ENCODE data around the gene SPON1.

Gene SPON1

GRCh38 chr11:14106303-14107049 is 144.0 kb downstream of the SPON1 start:
- no peak for DNase-seq (ENCODE audit: low read depth)
- H3K4me3 ChIP-seq (ENCODE audit: low read depth, low read length), result no peak overlapping the region
- no peak for TF ChIP-seq CTCF (IDR thresholded peaks at IDR 0.05; ENCODE audit: insufficient read depth, low read depth, low read length, missing control alignments)

GRCh38 chr11:14107050-14107430 is 144.5 kb downstream of the SPON1 start:
- no peak for DNase-seq (ENCODE audit: low read depth)
- no peak overlapping the region for H3K4me3 ChIP-seq (ENCODE audit: low read depth, low read length)
- TF ChIP-seq CTCF (IDR thresholded peaks at IDR 0.05; ENCODE audit: insufficient read depth, low read depth, low read length, missing control alignments), result no peak

DNA sequence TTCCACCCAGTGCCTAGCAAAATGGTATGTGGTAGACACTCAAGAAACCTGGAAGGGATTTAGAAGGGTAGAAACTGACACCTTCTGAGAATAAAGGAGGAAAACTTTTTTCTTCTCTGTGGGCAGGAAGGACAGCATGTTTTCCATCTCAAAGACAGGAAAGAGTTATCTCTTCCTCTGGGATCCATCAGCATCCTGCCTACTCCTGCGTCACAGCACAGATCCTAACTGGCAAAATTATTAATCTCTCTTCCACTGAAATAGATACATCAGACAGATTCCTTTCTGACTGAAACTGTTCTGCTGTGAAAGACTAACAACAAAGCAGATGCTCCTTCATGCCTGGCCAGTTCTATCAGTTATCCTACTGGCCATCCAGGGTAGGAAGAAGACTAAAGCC is 147.2 kb downstream of the SPON1 start:
- no peak for TF ChIP-seq CTCF (IDR thresholded peaks at IDR 0.05; ENCODE audit: insufficient read depth, low read depth, low read length, missing control alignments)
- no peak overlapping the region for H3K4me3 ChIP-seq (ENCODE audit: low read depth, low read length)
- DNase-seq (ENCODE audit: low read depth), result no peak

DNA sequence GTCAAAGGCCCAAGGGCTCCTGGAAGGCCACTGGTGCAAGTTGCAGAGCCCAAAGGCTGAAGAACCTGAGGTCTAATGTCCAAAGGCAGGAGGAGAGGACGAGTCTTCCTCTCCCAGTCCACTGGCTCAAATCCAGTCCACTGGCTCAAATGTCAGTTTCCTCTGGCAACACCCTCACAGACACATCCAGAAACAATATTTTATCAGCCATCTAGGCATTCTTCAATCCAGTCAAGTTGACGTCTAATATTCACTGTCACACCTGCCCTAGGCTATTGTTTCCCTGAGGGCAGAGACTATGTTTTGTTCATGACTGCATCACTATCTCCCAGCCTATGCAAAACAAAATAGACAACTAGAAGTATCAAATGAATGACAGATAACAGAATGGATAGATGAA is 148.1 kb downstream of the SPON1 start:
- no peak for TF ChIP-seq CTCF (IDR thresholded peaks at IDR 0.05; ENCODE audit: insufficient read depth, low read depth, low read length, missing control alignments)
- no peak overlapping the region for H3K4me3 ChIP-seq (ENCODE audit: low read depth, low read length)
- DNase-seq (ENCODE audit: low read depth), result no peak

- no peak for DNase-seq (ENCODE audit: low read depth)
- TF ChIP-seq CTCF (IDR thresholded peaks at IDR 0.05; ENCODE audit: insufficient read depth, low read depth, low read length, missing control alignments), result no peak
- no peak overlapping the region for H3K4me3 ChIP-seq (ENCODE audit: low read depth, low read length)
These were observed 149.0 kb downstream of the SPON1 start for GRCh38 chr11:14111496-14111895.

DNA sequence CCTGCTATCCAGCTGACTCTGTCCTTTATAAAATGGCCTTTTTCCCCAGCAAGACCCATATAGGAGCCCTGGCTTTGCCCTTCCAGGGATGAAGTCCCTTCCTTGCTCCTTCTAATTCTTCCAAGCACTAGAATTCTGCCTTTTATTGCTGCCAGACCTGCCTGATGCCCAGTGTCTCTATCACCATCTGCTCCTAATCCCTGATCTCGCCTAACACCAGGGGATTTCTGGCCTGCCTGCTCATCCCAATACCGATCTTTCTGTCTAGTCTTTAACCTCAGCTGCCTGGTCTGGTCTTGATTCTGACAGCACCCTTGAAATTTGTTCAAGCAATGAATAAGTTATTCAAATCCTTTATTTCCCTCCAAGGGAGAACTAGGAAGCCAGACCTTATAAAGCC is 150.2 kb downstream of the SPON1 start:
- DNase-seq (ENCODE audit: low read depth), result no peak
- TF ChIP-seq CTCF (IDR thresholded peaks at IDR 0.05; ENCODE audit: insufficient read depth, low read depth, low read length, missing control alignments), result no peak
- H3K4me3 ChIP-seq (ENCODE audit: low read depth, low read length), result no peak overlapping the region

DNA sequence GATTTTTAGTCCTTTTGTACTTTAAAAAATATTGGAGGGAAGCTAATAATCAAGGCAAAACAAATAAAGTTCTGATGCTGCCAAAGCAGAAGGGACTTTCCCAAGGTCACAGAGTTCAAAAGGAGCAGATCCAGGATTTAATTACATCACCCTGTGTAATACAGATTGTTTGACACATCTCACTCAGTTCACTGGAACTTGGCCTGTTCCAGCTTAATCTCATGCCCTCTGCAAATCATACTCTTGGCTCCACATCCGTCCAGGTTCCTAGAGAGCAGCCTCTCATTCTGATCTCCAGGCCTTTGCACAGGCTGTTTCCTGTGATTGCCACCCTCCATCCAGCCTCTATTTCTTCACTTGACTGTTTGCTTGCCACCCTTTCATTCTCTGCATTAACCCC is 151.7 kb downstream of the SPON1 start:
- no peak for TF ChIP-seq CTCF (IDR thresholded peaks at IDR 0.05; ENCODE audit: insufficient read depth, low read depth, low read length, missing control alignments)

More for the DNA sequence above, 151.7 kb downstream of the SPON1 start:
- H3K4me3 ChIP-seq (ENCODE audit: low read depth, low read length), result no peak overlapping the region
- DNase-seq (ENCODE audit: low read depth), result no peak

All from GM12865 (cell line).